H1 (cell line): ENCODE data around the gene MILR1. TPM values are rescaled to one million over a fixed set of nuclear protein-coding genes. Genes with fewer than 3 reads are reported as not detected.

Experiments used
- ATF3 ChIP-seq: IDR thresholded peaks from 2 replicates; pipeline ENCODE4 v1.6.1; 2011; ENCODE audit warnings: low read depth, mild to moderate bottlenecking, low read length; ENCODE audit not compliant: insufficient read depth
- CHD7 ChIP-seq: fragments of 300-600 bp; sonication (generic); IDR thresholded peaks from 2 replicates; pipeline ENCODE4 v1.7.1; 2012; ENCODE audit warnings: low read length, moderate library complexity, mild to moderate bottlenecking, inconsistent platforms; ENCODE audit not compliant: insufficient replicate concordance
- CREB1 ChIP-seq: IDR thresholded peaks from 2 replicates; pipeline ENCODE4 v1.6.1; 2012; ENCODE audit warnings: inconsistent platforms
- CTCF ChIP-seq, 3 experiments: IDR thresholded peaks; 1 replicate in 2 of 3; 2 replicates in 1 of 3; pipeline versions ENCODE4 v1.5.1 to v1.6.1; 2011; ENCODE audit warnings: low read length in 3 of 3, mild to moderate bottlenecking in 3 of 3, inconsistent platforms in 2 of 3, low read depth in 1 of 3, moderate library complexity in 1 of 3; ENCODE audit not compliant: insufficient read depth in 1 of 3; ENCODE audit errors: control extremely low read depth in 1 of 3
- RAD21 ChIP-seq, 2 experiments: IDR thresholded peaks in 1 of 2; conservative IDR thresholded peaks in 1 of 2; 2 replicates each; pipeline ENCODE4 v1.6.1; 2011; ENCODE audit warnings: low read depth in 2 of 2, low read length in 2 of 2, improper control_type of control experiment in 1 of 2, inconsistent platforms in 1 of 2, mild to moderate bottlenecking in 1 of 2, moderate library complexity in 1 of 2
- TAF1 ChIP-seq: IDR thresholded peaks from 2 replicates; pipeline ENCODE4 v1.6.1; 2011; ENCODE audit warnings: mild to moderate bottlenecking, low read depth, low read length
- polyA plus RNA-seq, 7 experiments: library from polyadenylated mRNA; depleted of rRNA in 3 of 7; stranded (reverse) in 5 of 7; unstranded in 2 of 7; fragments of >200 nt in 5 of 7; fragments of 200-250 nt in 2 of 7; gene quantifications; 1 replicate in 5 of 7; 2 replicates in 1 of 7; 4 replicates in 1 of 7; pipeline versions ENCODE4 v1.2.1 to v1.2.3, GENCODE V29; 2011 to 2013; ENCODE audit warnings: missing spikeins in 2 of 7, mixed read lengths in 2 of 7
- total RNA-seq: library from RNA; stranded (reverse); fragmentation: NEBNext Ultra II Directional; extraction: Animal tissue kit (Norgen Biotek cat#: 25700); gene quantifications from 2 replicates; pipeline ENCODE4 v1.2.1, GENCODE V29; 2021

Gene MILR1
- total and polyA plus RNA-seq, 2 of the 8 experiments (the other 6 are each of a cell fraction or from before 2014, with no cell fraction given), result not detected

- TF ChIP-seq CHD7 (no peak), RAD21 (IDR thresholded peaks at IDR 0.05 in 1 of 2, conservative IDR thresholded peaks at IDR 0.05 in 1 of 2; ENCODE audit: low read depth in 2 of 2, low read length in 2 of 2) (peak; percentile 63 to 68), CREB1 (no peak), CTCF (IDR thresholded peaks at IDR 0.05; ENCODE audit: control extremely low read depth in 1 of 3, insufficient read depth in 1 of 3, low read depth in 1 of 3, low read length in 3 of 3) (peak; percentile 54 to 64 (median 60)), TAF1 (no peak), ATF3 (no peak)
Observed at GRCh38 chr17:64491034-64491860, 42.3 kb downstream of the MILR1 start (continued).
